GM19452 (cell line): ENCODE measurements around the gene RPS5.
"Not testable (repeated sequence)": the region's sequence is repeated elsewhere in the genome, so short reads cannot be mapped to it uniquely, and the experiment has no call there.

Source experiments
- ATAC-seq: cut with Tn5 transposase; IDR thresholded peaks from one replicate; pipeline ENCODE4 v1.9.1; 2021; ENCODE audit not compliant: unreplicated experiment

Gene RPS5

DNA sequence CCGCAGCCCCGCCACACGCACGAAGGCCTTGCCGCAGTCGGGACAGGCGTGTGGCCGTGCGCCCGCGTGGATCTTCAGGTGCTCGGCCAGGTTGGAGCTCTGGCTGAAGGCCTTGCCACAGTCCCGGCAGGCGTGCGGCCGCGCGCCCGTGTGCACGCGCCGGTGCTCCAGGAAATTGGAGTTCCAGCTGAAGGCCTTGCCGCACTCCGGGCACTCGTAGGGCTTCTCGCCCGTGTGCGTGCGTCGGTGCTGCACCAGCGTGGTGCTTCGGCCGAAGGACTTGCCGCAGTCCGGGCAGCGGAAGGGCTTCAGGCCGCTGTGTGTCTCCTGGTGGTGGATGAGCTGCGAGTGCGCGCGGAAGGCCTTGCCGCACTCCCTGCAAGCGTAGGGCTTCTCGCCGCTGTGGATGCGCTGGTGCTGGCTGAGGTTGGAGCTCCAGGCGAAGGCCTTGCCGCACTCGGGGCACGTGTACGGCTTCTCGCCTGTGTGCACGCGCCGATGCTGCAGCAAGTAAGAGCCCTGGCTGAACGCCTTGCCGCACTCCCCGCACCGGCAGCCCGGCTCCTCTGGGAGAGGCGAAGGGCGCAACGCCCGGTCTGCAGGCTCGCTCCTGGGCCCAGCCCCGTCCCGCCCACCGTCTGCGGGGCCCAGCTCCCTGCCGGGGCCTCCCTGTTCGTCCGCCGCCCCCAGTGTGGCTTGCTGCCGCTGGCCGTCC, 30.1 kb upstream of the RPS5 start:
- no peak for ATAC-seq

- no peak for ATAC-seq
Observed at GRCh38 chr19:58357481-58358145, 29.5 kb upstream of the RPS5 start.

GRCh38 chr19:58361900-58362271, 25.2 kb upstream of the RPS5 start:
- peak; percentile 16 for ATAC-seq

DNA sequence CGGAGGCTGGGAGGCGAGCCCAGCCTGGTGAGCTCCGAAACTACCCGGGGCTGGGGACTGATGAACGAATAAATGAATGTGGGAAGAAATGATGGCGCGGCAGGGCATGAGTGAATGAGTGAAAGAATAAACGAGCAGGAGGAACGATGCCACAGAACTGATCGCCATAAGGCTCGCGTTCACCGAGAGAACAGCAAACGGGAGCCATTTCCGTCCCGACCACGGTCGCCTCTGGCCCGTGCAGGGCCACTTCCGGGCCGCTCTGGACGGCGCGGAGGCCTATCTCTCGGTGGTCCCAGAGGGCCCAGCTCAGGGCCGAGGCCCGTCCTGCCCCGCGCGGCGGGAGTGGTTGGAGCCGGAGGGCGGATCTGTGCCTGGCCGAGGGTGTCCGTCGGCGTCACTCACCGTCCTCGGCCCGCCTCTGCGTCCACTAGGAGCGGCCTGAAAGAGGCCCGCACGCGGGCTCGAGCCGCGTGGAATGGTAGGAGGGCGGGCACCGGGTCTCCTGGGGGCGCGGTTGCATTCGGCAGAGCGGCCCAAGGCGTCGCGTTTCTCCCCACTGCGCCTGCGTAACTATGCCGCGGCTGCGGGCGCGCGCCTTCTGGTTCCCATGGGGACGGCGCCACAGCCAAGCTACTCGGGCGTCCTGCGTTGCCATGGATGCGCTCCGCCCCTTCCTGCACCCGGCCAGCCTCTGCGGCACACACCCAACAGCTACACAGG, 24.6 kb upstream of the RPS5 start, which contains the start of gene ZNF497:
TSS of gene ZNF497 (minus strand) at position 480 of the 723 bp plus-strand sequence. CDS start 5,116 bp downstream, outside the sequence.
- peak; percentile 88 for ATAC-seq

GRCh38 chr19:58364146-58364545, 22.9 kb upstream of the RPS5 start:
- no peak for ATAC-seq

- no peak for ATAC-seq
Observed at GRCh38 chr19:58366585-58367430, 20.3 kb upstream of the RPS5 start.

- no peak for ATAC-seq
Observed at GRCh38 chr19:58367698-58368454, 19.2 kb upstream of the RPS5 start.

- no peak for ATAC-seq
Observed at GRCh38 chr19:58368561-58369360, 18.3 kb upstream of the RPS5 start.

DNA sequence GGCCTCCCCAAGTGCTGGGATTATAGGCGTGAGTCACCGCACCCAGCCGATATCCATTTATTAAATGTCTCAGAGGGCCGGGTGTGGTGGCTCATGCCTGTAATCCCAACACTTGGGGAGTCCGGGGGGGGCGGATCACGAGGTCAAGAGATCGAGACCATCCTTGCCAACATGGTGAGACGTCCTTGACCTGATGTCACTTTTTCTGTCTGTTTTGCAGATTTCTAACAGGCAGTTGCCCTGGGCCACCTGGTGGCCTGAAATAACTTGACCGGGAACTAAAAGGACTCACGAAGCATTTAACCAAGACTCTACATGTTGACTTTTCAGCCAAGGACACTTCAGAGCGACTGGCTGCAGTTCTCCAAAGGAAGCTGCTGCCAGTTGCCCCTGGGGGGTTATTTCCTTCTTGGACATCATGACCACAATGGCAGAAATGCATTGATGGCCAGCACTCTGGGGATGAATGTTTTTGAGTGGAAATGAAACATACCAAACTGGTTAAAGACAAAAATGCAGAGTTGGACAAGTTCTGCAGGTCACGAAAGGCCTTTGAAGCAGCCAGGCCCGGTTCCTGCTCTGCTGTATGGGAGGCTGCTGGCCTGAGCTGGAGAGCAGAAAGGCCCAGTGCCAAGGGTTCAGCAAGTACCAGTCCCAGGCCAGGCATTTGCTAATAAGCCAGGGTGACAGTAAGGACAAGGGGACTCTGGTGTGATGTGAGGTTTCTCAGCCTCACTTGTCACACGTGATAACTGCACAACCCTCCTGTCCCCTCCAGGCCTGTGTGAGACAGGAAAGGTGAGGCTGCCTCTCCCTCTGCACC, 14.5 kb upstream of the RPS5 start:
- no peak for ATAC-seq

DNA sequence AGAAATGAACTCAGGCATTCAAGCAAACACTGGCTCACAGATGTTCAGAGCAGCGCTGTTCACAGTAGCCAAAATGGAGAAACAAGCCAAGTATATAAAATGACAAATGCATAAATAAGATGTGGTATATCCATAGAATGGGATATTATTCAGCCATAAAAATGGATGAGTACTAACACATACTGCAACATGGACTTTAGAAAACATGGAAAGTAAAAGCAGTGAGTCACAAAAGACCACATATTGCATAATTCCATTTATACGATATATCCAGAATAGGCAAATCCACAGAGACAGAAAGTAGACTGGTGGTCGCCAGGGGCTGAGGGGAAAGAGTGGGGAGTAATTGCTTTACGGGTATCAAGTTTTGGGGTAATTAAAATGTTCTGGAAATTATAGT, 12.9 kb upstream of the RPS5 start:
- no peak for ATAC-seq

GRCh38 chr19:58376724-58377123, 10.3 kb upstream of the RPS5 start:
- ATAC-seq, result not testable (repeated sequence)

GRCh38 chr19:58379246-58379645, 7.8 kb upstream of the RPS5 start:
- no peak for ATAC-seq

GRCh38 chr19:58380037-58380661, 6.9 kb upstream of the RPS5 start:
- ATAC-seq, result no peak

DNA sequence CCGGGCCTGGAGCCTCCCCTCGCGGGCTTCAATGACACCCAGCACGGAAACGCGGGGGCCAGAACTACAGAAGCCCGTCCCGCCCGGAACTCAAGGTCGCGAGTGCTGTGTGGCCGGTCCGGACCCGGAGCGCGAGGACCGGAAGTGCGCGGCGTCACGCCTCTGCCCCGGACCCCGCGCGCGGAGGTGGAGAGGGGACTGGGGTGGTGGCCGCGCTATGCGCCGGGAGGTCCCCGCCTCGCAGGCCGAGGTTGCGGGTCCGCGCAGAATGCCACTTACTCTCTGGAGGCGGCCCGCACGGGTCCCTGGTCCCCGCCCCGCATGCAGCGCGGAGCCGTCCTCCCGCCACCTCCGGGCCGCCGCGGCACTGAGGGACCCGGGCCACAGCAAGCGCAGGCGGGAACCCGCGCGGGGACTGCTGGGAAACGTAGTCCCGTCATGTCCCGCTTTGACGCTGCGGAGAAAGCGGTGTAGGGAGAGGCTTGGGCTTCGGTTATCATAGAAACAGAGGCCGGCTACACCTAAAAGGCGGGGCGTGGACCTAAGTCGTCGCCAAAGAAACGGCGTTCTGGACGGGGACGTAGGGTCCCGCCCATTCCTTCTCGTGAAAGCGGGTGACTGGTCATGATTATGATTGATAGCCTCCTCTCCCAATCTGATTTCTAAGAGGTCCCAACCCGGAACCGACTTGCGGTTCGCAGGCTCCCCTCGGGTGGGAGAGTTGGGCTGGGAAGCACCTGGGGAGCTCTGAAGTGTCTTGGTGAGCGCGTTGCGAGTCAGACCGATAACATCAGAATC, 6.2 kb upstream of the RPS5 start, which contains the start of gene ZNF837:
TSS of gene ZNF837 (minus strand) at position 369 of the 798 bp plus-strand sequence. CDS start 11,698 bp downstream, outside the sequence.
- ATAC-seq, result peak; percentile 80

DNA sequence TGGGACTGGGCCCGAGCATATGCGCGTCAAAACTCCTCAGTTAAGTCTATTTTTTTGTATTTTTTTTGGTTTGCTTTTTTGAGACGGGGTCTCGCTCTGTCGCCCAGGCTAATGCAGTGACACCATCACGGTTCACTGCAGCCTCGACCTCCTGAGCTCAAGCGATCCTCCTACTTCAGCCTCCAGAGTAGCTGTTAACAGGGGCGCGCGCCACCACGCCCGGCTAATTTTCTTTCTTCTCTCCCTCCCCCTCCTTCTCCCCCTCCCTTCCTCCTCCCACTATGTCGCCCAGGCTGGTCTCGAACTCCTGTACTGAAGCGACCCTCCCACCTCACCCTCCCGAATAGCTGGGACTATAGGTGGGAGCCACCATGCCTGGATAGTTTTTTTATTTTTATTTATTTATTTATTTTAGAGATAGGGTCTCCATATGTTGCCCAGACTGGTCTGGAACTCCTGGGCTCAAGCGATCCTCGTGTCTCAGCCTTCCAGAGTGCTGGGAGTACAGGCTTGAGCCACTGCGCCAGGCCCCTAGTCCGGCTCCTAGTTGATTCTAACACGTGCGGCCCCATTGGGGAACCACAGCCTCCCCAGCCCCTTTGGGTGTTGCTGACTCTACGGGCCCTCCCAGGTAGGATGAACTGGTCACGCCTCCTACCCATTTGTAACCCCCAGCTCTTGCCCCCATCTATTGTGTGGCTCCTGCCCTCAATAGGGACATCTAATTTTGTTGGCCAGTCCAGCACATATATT, 5.4 kb upstream of the RPS5 start:
- no peak for ATAC-seq

DNA sequence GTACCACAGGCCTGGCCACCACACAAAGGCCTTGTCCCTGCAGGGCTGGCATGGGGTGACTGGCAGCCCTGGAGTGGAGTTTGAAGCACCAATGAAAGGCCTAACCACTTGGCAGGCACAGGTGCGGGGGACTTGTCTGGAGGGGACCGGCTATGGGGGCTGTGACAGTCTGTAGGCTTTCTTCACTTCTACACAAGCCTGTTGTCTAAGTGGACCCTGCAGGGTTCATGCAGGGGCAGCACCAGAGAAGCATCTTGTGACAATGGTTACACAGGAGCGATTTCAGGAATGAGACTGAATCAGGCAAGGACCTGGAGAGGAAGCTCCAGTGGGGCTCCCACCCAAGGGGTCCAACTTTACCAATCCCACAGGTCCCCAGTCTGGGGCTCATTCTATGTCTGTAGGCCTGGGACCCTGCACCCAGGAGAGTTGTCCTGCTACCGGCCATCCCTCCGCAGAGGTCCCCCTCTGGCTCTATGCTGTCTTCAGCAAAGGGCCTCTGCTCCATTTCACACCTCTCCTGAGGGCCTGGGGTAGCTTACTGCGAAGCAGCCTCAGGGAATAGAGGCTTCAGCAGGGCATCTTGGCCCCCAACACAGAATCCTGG, 4.0 kb upstream of the RPS5 start:
- ATAC-seq, result no peak
